HG02943 (cell line): ENCODE results near the gene CRTAP.
"Not testable (repeated sequence)": the region's sequence is repeated elsewhere in the genome, so short reads cannot be mapped to it uniquely, and the experiment has no call there.

Source experiments
- ATAC-seq: cut with Tn5 transposase; IDR thresholded peaks from one replicate; pipeline ENCODE4 v1.9.1; 2021; ENCODE audit warnings: mild to moderate bottlenecking, low read depth, moderate library complexity; ENCODE audit not compliant: unreplicated experiment

The CRTAP gene

DNA sequence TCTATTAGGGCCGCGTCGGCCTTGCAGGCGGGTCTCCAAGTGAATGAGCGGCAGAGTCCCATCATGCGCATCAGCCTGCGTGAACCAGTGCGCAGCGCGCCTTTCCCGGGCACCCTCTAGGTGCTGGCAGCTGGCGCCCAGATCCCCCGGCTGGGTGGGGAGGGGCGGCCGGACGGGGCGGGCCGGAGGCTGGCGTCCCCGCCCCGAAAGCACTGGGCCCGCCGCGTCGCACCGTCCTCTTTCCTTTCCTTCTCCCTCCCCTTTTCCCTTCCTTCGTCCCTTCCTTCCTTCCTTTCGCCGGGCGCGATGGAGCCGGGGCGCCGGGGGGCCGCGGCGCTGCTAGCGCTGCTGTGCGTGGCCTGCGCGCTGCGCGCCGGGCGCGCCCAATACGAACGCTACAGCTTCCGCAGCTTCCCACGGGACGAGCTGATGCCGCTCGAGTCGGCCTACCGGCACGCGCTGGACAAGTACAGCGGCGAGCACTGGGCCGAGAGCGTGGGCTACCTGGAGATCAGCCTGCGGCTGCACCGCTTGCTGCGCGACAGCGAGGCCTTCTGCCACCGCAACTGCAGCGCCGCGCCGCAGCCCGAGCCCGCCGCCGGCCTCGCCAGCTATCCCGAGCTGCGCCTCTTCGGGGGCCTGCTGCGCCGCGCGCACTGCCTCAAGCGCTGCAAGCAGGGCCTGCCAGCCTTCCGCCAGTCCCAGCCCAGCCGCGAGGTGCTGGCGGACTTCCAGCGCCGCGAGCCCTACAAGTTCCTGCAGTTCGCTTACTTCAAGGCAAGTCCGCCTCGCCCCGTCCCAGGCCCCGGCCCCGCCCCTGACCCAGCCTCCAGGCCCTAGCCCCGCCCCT is at the start of gene CRTAP:
TSS of gene CRTAP (plus strand) at position 243 of the 850 bp plus-strand sequence. CDS start at position 307, 64 bp downstream.
- peak; percentile 83 for ATAC-seq

DNA sequence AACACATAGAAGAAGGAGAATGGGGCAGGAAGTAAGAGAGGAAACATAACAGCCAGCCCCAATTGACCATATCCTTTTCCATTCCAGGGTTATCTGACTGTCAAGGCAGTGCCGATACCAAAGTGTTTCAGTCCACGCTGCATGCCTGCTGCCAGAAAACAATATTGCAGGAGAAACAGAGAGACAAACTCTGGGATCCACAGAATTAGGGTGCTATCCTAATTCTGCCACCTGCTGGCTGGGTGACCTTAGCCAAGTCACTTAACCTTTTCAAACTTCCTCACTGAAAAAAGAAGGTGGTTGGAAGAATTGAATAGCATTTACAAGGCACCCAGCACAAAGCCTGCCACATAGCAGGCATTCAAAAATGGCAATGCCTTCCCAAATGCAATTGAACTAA is 48.9 kb upstream of the CRTAP start:
- no peak for ATAC-seq

GRCh38 chr3:33067484-33067883 is 46.3 kb upstream of the CRTAP start:
- ATAC-seq = no peak

GRCh38 chr3:33069862-33070261 is 44.0 kb upstream of the CRTAP start:
- ATAC-seq = not testable (repeated sequence)

- no peak for ATAC-seq
Observed at GRCh38 chr3:33071181-33071580, 42.6 kb upstream of the CRTAP start.

GRCh38 chr3:33071946-33072345 is 41.9 kb upstream of the CRTAP start:
- ATAC-seq = no peak

- no peak for ATAC-seq
Observed at GRCh38 chr3:33074217-33075067, 39.4 kb upstream of the CRTAP start.

- ATAC-seq = no peak
Observed at GRCh38 chr3:33075995-33076394, 37.8 kb upstream of the CRTAP start.

- no peak for ATAC-seq
Observed at GRCh38 chr3:33076952-33077351, 36.9 kb upstream of the CRTAP start.

- ATAC-seq = no peak
Observed at GRCh38 chr3:33077976-33078375, 35.8 kb upstream of the CRTAP start.

- ATAC-seq = not testable (repeated sequence)
Observed at GRCh38 chr3:33079813-33080212, 34.0 kb upstream of the CRTAP start.

DNA sequence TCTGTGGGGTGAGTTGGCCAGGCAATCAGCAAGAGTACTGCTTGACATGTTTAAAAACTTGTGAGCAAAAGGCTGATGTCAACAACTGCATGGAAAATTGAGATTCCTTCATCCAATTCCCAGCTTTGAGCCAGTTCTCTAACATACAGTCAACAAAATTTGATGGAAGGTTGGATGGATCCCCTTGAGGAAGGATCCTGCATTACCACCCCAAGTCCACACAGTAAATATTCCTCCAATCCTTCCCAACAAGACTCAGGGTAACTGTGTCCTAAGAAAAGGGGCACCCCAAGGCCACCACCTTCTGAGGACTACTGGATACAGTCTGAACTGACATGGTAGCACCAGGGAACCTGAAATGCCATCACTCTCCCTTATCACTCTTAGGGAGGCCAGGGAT is 32.0 kb upstream of the CRTAP start:
- no peak for ATAC-seq

- no peak for ATAC-seq
Observed at GRCh38 chr3:33083958-33084357, 29.9 kb upstream of the CRTAP start.

- no peak for ATAC-seq
Observed at GRCh38 chr3:33088691-33089090, 25.1 kb upstream of the CRTAP start.

DNA sequence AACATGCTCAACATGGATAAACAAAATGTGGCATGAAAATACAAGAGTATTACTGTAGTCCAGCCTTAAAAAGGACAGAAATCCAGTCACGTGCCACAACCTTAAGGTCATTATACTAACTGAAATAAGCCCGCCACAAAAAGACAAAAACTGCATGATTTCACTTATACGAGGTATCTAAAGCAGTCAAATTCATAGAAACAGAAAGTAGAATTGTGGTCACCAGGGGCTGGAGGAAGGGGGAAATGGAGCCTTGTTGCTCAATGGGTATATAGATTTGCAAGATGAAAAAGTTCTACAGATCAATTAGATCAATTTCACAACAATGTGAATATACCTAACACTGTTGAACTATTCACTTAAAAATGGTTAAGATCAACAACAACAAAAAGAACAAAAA is 24.3 kb upstream of the CRTAP start:
- ATAC-seq = peak; percentile 88

GRCh38 chr3:33091746-33092145 is 22.1 kb upstream of the CRTAP start:
- no peak for ATAC-seq

DNA sequence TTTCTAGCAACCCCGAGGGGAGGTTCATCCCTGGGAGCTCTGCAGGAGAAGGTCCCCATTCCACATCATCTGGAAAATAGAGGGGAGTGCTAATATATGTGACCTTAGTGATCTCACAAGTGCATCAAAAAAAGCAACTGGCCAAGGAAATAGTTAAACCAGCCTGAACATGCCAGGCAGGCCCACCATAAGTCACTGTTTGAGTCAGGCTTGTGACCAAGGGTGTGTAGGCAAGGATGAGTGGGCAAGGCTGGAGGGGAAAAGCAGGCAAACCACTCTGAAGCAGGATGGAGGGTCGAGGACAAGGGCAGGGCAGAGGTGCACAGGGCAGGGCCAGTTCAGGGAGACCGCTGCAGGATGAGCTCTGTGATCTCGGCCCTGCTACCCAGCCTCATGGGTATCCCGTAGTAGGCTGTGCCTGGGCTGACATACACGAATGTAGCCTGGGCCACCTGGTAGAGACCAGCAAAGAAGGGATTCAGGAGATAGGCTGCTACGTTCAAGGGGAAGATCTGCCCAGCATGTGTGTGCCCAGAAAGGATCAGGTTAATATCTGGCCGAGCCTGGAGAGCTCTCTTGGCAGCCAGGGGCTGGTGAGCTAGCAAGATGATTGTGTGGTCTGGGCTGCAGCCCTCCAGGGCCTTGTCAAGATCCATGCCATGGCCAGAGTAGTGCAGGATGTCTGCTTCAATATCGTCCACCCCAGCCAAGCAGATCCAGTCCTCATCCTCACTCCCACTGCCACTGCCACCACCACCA is 21.1 kb upstream of the CRTAP start:
- no peak for ATAC-seq

DNA sequence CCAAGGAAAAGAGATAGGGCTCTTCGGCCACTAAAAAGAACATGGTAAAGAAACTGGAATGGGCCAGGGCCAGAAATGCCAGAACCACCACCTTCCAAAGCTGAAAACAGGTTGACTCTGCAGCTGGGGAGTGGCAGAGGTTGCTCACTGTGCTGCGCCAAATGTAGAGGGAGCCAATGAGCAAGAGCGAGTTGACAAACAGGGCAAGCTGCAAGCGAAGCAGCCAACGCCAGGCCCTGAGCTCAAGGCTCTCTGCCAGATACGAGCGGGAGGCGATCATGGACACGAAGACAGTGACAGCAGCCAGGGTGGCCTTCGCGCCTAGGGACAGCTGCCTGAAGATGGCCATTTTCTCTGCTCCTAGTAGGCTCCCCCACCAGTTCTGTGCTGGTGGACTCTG is 20.0 kb upstream of the CRTAP start:
- ATAC-seq = no peak

DNA sequence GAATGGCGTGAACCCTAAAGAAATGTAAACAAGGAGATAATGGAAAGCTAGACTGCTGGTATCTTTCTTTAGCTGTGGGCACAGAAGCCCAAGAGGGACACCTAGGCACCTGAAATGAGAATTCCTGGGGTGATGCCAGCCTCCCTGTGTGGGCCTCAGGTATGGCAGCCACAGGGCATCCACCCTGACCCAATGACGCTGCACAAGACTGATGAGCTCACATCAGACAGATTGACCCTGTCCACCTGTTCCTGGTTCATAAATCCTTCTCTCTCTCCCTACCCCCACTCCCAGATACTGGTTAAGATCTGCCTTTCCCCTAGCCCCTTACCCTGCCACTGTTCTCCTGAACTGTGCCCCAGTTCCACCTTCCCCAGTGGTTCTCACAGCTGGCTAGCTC is 18.4 kb upstream of the CRTAP start:
- ATAC-seq = no peak

DNA sequence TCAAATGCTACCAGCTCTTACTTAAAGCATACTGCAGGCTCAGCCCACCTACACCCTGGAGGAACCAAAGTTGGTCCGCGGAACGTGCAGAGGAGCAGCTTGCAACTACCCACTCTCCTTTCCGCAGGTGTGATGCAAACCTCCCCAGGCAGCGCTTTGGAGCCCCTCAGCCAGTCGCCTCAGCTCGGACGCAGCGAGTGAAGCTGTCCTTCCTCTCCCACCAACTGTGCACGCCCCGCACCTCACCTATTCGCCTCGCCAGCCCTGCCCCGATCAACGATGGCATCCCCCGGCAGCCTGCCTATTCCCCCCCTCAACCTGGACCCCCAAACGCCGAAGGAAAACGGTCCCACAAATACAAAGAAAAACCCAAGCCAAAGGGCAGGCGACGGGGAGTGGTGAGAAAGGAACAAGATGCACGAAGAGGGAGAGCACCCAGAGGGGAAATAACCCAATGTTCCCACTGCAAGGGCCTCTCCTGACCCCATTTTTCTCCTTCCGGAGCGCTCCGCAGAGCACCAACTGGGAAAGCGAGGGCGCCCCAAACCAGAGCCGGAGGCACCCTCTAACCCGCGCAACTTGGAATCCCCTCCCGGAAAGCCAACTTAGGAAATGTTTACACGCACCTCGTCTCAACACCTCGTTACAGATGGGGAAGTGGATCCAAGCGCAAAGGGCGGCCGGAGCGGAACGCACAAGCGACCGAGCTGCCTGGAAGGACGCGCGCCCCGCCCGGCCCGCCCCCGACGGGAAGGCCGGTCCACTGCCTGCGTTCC is 17.5 kb upstream of the CRTAP start:
- peak; percentile 43 for ATAC-seq
